Panc1 (cell line): Measurements from ENCODE around the gene SLC40A1. TPM values are rescaled to one million over a fixed set of nuclear protein-coding genes. Genes with fewer than 3 reads are reported as not detected.
"Not testable (repeated sequence)": the region's sequence is repeated elsewhere in the genome, so short reads cannot be mapped to it uniquely, and the experiment has no call there.

ENCODE experiments used
- ATAC-seq: fragments of 200-7000 bp; cut with Tn5 transposase; 2 replicates; pipeline ENCODE4 v1.9.1; 2020; ENCODE audit warnings: mild to moderate bottlenecking, moderate library complexity
- BruUV-seq: library from RNA; stranded (reverse); fragments of 400-500 nt; replicated peaks from 2 replicates; lab custom pipeline; 2021; lab: Mats Ljungman, UMichigan
- CTCF ChIA-PET: fragments of 300-600 bp; sonication (Branson Sonifier 250); formaldehyde crosslinking; loops from one replicate; lab custom pipeline; 2022; ENCODE audit warnings: antibody characterized with exemption; lab: Charles Lee
- POLR2A ChIA-PET: fragments of 300-600 bp; sonication (Branson Sonifier 250); formaldehyde crosslinking; loops from one replicate; lab custom pipeline; 2022; ENCODE audit warnings: antibody characterized with exemption; lab: Charles Lee
- DNase-seq: peaks from one replicate; pipeline ENCODE4 v3.0.0-alpha.2; 2010; ENCODE audit warnings: low read depth, low spot score
- H3K27ac ChIP-seq: 2 replicates; pipeline ENCODE4 v1.5.1; 2011; ENCODE audit warnings: mild to moderate bottlenecking, low read length, inconsistent platforms
- H3K27me3 ChIP-seq: fragments of 200-500 bp; sonication (Bioruptor generic); 2 replicates; pipeline ENCODE4 v1.6.0; 2014; ENCODE audit warnings: low read length, inconsistent platforms; ENCODE audit not compliant: control insufficient read depth, insufficient read depth
- H3K36me3 ChIP-seq: fragments of 200-500 bp; sonication (Bioruptor generic); 2 replicates; pipeline ENCODE4 v1.5.1; 2014; ENCODE audit warnings: inconsistent platforms, mild to moderate bottlenecking, low read length, moderate library complexity; ENCODE audit not compliant: control insufficient read depth, insufficient read depth
- H3K4me1 ChIP-seq: 2 replicates; pipeline ENCODE4 v1.5.1; 2011; ENCODE audit warnings: inconsistent platforms, mild to moderate bottlenecking, low read length, moderate library complexity; ENCODE audit not compliant: control insufficient read depth, insufficient read depth
- H3K4me3 ChIP-seq, 2 experiments: 2 replicates each; pipeline ENCODE4 v1.5.1; 2011 to 2012; ENCODE audit warnings: low read depth in 2 of 2, low read length in 2 of 2, mild to moderate bottlenecking in 2 of 2, inconsistent platforms in 1 of 2, moderate library complexity in 1 of 2
- H3K9me3 ChIP-seq: fragments of 200-500 bp; sonication (Bioruptor generic); 2 replicates; pipeline ENCODE4 v1.5.1; 2014; ENCODE audit warnings: low read depth, mild to moderate bottlenecking, inconsistent platforms, low read length, moderate library complexity; ENCODE audit not compliant: control insufficient read depth, insufficient read depth
- POLR2AphosphoS5 ChIP-seq: IDR thresholded peaks from 2 replicates; pipeline ENCODE4 v1.6.1; 2012; ENCODE audit warnings: mild to moderate bottlenecking, low read depth, low read length, moderate library complexity
- SIN3A ChIP-seq: IDR thresholded peaks from 2 replicates; pipeline ENCODE4 v1.6.1; 2012; ENCODE audit warnings: low read depth, mild to moderate bottlenecking, low read length, moderate library complexity, borderline replicate concordance; ENCODE audit not compliant: insufficient read depth
- TCF7L2 ChIP-seq: IDR thresholded peaks from 2 replicates; pipeline ENCODE4 v1.6.1; 2011; ENCODE audit warnings: mild to moderate bottlenecking, low read depth, low read length, inconsistent platforms
- in situ Hi-C: cut with HindIII; loops from 2 replicates; pipeline ENCODE4 v1.10.0; 2016; ENCODE audit warnings: low sequenced_read_pairs, low pct_unique_long_range_greater_than_20kb
- intact Hi-C: fragments of 100-400 bp; cut with micrococcal nuclease; formaldehyde crosslinking; loops from one replicate; pipeline ENCODE4 v1.10.0; 2022; ENCODE audit not compliant: unreplicated experiment
- total RNA-seq: library from RNA; stranded (reverse); gene quantifications from one replicate; pipeline ENCODE4 v1.2.1, GENCODE V29; 2021; ENCODE audit not compliant: unreplicated experiment
- TF ChIP-seq, protein P1 (sequence below): fragments of 450-650 bp; IDR thresholded peaks from 2 replicates; pipeline ENCODE4 v1.5.1; 2017; ENCODE audit warnings: mild to moderate bottlenecking
- TF ChIP-seq, protein P2 (sequence below), 2 experiments: IDR thresholded peaks; 2 replicates each; pipeline ENCODE4 v1.6.1; 2011 to 2012; ENCODE audit warnings: low read depth in 2 of 2, control low read depth in 1 of 2, low read length in 1 of 2, mild to moderate bottlenecking in 1 of 2, moderate library complexity in 1 of 2; ENCODE audit not compliant: insufficient read depth in 1 of 2

Gene SLC40A1
- total RNA-seq, 1 experiment from 2014 or later, result 0.74 TPM

DNA sequence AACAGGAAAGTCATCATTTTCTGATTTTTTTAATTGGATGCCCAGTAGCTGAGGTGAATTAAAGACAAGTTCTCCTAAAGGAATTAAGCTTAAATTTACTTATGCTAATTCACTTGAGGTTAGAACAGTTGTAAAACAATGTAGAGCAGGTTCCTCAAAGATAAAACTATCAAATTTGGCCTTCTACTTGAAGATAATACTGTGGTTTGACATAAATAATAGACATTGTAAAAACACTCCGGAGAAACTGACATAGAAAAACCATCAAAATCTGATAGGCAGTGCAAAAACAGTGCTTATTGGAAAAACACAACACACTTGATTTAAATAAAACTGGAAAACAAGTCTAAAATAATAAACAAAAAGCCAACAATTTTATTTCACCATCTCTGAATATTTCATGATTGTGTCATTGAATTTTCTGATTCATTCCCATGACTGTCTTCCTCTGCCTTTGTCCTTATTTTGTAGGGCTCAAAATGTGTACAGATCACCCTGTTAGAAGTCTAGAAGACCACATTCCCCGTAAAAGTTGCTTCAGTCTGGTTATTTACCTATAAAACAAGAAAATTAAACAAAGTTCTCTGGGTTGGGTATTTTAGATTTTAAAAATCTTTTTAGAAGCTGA lies 28.3 kb upstream of the SLC40A1 start:
- POLR2A ChIA-PET, result no interaction called here
- H3K4me3 ChIP-seq, result no peak overlapping the region
- intact Hi-C loops (no loop called here), in situ Hi-C loops (no loop called here)
- DNase-seq, result no peak
- H3K4me1 ChIP-seq, result 0 out of 2 replicates have a peak, but pooled peaks cover 3% of the 10 kb centered on the region
- BruUV-seq, result no TSS peak
- H3K27ac ChIP-seq, result no peak overlapping the region
- TF ChIP-seq TCF7L2, result no peak
- H3K9me3 ChIP-seq, result no peaks in the 10 kb centered on the region
- no peaks in the 10 kb centered on the region for H3K27me3 ChIP-seq
- no peaks in the 10 kb centered on the region for H3K36me3 ChIP-seq
- CTCF ChIA-PET, result no interaction called here
- no peak for ATAC-seq

DNA sequence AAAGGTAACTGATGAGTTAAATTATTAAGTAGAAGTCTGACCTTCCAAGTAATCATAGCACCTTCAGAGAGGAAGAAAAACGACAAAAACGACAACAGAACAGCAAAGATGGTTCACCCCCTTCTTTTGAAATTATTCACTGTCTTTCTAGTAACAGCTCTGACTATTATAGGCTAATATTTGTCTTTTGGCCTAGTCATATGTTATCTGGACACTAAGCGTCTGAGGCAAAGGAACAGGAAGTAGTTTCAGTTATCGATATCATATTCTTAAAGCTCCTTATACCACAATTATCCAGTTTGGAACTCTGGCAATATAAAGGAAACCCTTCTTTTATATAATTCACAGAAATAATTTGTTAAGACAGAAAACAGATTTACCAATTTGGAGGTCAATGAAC lies 27.6 kb upstream of the SLC40A1 start:
- Histone ChIP-seq H3K4me1 (0 out of 2 replicates have a peak, but pooled peaks cover 3% of the 10 kb centered on the region), H3K36me3 (no peaks in the 10 kb centered on the region), H3K27ac (no peak overlapping the region), H3K9me3 (no peaks in the 10 kb centered on the region), H3K4me3 (no peak overlapping the region), H3K27me3 (no peaks in the 10 kb centered on the region)
- TF ChIP-seq POLR2AphosphoS5, result no peak
- TF ChIP-seq SIN3A, result no peak
- no peak for DNase-seq
- BruUV-seq, result no TSS peak
- no peak for ATAC-seq
- intact Hi-C loops (no loop called here), in situ Hi-C loops (no loop called here)
- POLR2A ChIA-PET, result no interaction called here
- CTCF ChIA-PET, result interaction anchor here (0.9 kb wide), 1 partner anchor 1540 kb away, joined by 4 read pairs; no protein-coding TSS in a partner anchor

DNA sequence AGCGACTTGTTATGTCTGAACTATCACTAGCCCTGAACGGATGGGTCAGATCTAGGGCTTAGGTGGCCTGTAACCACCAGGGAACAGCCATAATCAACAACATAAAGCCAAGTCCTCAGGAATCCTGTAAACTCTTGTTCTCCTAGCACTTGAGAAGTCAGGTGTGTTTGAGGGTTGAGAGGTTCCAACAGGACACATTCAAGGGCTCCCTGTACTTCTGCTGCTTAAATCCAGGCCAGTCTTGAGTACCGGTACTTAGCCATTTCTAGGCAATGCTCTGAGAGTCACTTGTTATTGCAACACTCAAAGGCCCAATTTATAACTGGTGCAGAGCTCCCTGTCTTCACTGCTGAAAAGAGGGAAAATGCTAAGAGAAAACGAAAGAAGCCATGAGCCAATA lies 21.6 kb upstream of the SLC40A1 start:
- CTCF ChIA-PET, result no interaction called here
- BruUV-seq, result no TSS peak
- TF ChIP-seq POLR2AphosphoS5, result no peak
- TF ChIP-seq, protein P1, sequence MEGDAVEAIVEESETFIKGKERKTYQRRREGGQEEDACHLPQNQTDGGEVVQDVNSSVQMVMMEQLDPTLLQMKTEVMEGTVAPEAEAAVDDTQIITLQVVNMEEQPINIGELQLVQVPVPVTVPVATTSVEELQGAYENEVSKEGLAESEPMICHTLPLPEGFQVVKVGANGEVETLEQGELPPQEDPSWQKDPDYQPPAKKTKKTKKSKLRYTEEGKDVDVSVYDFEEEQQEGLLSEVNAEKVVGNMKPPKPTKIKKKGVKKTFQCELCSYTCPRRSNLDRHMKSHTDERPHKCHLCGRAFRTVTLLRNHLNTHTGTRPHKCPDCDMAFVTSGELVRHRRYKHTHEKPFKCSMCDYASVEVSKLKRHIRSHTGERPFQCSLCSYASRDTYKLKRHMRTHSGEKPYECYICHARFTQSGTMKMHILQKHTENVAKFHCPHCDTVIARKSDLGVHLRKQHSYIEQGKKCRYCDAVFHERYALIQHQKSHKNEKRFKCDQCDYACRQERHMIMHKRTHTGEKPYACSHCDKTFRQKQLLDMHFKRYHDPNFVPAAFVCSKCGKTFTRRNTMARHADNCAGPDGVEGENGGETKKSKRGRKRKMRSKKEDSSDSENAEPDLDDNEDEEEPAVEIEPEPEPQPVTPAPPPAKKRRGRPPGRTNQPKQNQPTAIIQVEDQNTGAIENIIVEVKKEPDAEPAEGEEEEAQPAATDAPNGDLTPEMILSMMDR, result no peak
- TF ChIP-seq, protein P2, sequence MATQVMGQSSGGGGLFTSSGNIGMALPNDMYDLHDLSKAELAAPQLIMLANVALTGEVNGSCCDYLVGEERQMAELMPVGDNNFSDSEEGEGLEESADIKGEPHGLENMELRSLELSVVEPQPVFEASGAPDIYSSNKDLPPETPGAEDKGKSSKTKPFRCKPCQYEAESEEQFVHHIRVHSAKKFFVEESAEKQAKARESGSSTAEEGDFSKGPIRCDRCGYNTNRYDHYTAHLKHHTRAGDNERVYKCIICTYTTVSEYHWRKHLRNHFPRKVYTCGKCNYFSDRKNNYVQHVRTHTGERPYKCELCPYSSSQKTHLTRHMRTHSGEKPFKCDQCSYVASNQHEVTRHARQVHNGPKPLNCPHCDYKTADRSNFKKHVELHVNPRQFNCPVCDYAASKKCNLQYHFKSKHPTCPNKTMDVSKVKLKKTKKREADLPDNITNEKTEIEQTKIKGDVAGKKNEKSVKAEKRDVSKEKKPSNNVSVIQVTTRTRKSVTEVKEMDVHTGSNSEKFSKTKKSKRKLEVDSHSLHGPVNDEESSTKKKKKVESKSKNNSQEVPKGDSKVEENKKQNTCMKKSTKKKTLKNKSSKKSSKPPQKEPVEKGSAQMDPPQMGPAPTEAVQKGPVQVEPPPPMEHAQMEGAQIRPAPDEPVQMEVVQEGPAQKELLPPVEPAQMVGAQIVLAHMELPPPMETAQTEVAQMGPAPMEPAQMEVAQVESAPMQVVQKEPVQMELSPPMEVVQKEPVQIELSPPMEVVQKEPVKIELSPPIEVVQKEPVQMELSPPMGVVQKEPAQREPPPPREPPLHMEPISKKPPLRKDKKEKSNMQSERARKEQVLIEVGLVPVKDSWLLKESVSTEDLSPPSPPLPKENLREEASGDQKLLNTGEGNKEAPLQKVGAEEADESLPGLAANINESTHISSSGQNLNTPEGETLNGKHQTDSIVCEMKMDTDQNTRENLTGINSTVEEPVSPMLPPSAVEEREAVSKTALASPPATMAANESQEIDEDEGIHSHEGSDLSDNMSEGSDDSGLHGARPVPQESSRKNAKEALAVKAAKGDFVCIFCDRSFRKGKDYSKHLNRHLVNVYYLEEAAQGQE (IDR thresholded peaks at IDR 0.05; ENCODE audit: insufficient read depth in 1 of 2, low read depth in 2 of 2, low read length in 1 of 2), result no peak
- TF ChIP-seq TCF7L2, result no peak
- TF ChIP-seq SIN3A, result no peak
- no peak for DNase-seq
- POLR2A ChIA-PET, result no interaction called here
- Histone ChIP-seq H3K27me3 (no peaks in the 10 kb centered on the region), H3K9me3 (no peaks in the 10 kb centered on the region), H3K4me1 (no peaks in the 10 kb centered on the region), H3K4me3 (no peak overlapping the region), H3K27ac (no peak overlapping the region), H3K36me3 (no peaks in the 10 kb centered on the region)
- intact Hi-C loops, result no loop called here
- ATAC-seq, result no peak
- in situ Hi-C loops, result no loop called here

DNA sequence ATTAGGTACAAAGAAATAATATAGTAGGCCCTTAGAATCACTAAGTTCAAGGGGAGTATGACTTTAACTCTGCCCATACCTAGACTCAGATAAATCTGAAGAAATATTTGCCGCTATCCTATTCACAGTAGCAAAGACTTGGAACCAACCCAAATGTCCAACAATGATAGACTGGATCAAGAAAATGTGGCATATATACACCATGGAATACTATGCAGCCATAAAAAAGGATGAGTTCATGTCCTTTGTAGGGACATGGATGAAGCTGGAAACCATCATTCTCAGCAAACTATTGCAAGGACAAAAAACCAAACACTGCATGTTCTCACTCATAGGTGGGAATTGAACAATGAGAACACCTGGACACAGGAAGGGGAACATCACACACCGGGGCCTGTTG lies 21.1 kb upstream of the SLC40A1 start:
- in situ Hi-C loops, H3K27ac ChIP-seq, ATAC-seq, POLR2A ChIA-PET, H3K27me3 ChIP-seq, H3K4me3 ChIP-seq, CTCF ChIA-PET, DNase-seq, H3K4me1 ChIP-seq, H3K36me3 ChIP-seq, intact Hi-C loops, BruUV-seq, H3K9me3 ChIP-seq: not testable (repeated sequence)
